ENCODE data around the gene MMAB.

DNA sequence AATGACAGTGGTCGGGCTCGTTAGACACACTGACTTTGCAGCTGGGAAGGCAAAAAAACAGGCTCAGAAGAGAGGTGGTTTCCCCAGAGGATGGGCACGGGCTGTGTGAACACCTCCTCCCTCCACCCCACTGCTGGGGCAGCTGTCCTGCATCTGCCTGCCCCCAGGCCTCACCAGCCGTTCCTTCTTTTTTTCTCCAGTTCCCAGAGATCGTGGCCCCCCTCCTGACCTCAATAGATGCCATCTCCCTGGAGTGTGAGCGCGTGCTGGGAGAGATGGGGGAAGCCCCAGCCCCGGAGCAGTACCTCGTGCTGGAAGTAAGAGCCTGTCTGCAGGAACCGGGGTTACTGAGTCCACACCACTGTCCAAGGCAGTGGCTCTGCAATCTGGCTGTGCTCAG lies 17.7 kb upstream of the MMAB start:
- TF ChIP-seq CTCF (IDR thresholded peaks at IDR 0.05; ENCODE audit: low read depth, low read length, missing input control) (no peak), YY1 (IDR thresholded peaks at IDR 0.05) (no peak), HNF4A (conservative IDR thresholded peaks at IDR 0.05) (no peak), JUND (IDR thresholded peaks at IDR 0.05) (no peak), GABPA (IDR thresholded peaks at IDR 0.05 in 1 of 2, conservative IDR thresholded peaks at IDR 0.05 in 1 of 2) (no peak), SP1 (IDR thresholded peaks at IDR 0.05) (no peak), EGR1 (IDR thresholded peaks at IDR 0.05; ENCODE audit: low read depth in 2 of 2) (no peak), RAD21 (IDR thresholded peaks at IDR 0.05) (no peak), MAX (IDR thresholded peaks at IDR 0.05) (no peak), RXRA (IDR thresholded peaks at IDR 0.05) (no peak), FOXA1 (IDR thresholded peaks at IDR 0.05) (no peak), ZBTB33 (IDR thresholded peaks at IDR 0.05) (no peak), ATF3 (IDR thresholded peaks at IDR 0.05) (no peak)
